PC-3 (cell line): ENCODE results near the gene RASA4. TPM values are rescaled to one million over a fixed set of nuclear protein-coding genes. Genes with fewer than 3 reads are reported as not detected.
"Not testable (repeated sequence)": the region's sequence is repeated elsewhere in the genome, so short reads cannot be mapped to it uniquely, and the experiment has no call there.

Experiments
- ATAC-seq: fragments of 200-7000 bp; cut with Tn5 transposase; 2 replicates; pipeline ENCODE4 v1.9.1; 2020; ENCODE audit warnings: mild to moderate bottlenecking, moderate library complexity
- BruUV-seq: library from RNA; stranded (reverse); fragments of 400-500 nt; replicated peaks from 2 replicates; lab custom pipeline; 2021; lab: Mats Ljungman, UMichigan
- CTCF ChIA-PET: fragments of 300-600 bp; sonication (Branson Sonifier 250); formaldehyde crosslinking; loops from one replicate; lab custom pipeline; 2022; ENCODE audit warnings: antibody characterized with exemption; lab: Charles Lee
- POLR2A ChIA-PET: fragments of 300-600 bp; sonication (Branson Sonifier 250); formaldehyde crosslinking; loops from one replicate; lab custom pipeline; 2022; ENCODE audit warnings: antibody characterized with exemption; ENCODE audit not compliant: unreplicated experiment; lab: Charles Lee
- DNase-seq: peaks from one replicate; pipeline ENCODE4 v3.0.0-alpha.2; 2015
- H2AFZ ChIP-seq: fragments of 300-600 bp; sonication (generic); 2 replicates; pipeline ENCODE4 v1.6.0; 2016; ENCODE audit warnings: antibody characterized with exemption, low read length
- H3F3A ChIP-seq: fragments of 300-600 bp; sonication (generic); one replicate; pipeline ENCODE4 v1.6.0; 2017; ENCODE audit warnings: antibody characterized with exemption, low read length, control low read depth, mild to moderate bottlenecking; ENCODE audit not compliant: unreplicated experiment
- H3K27ac ChIP-seq: fragments of 300-600 bp; sonication (generic); 2 replicates; pipeline ENCODE4 v1.5.1; 2016; ENCODE audit warnings: mild to moderate bottlenecking, low read length
- H3K27me3 ChIP-seq: fragments of 300-600 bp; sonication (generic); 2 replicates; pipeline ENCODE4 v1.6.1; 2016; ENCODE audit warnings: low read length, mixed read lengths
- H3K36me3 ChIP-seq: fragments of 300-600 bp; sonication (generic); 2 replicates; pipeline ENCODE4 v1.6.1; 2016; ENCODE audit warnings: low read depth, mixed run types, low read length, mixed read lengths
- H3K4me1 ChIP-seq: fragments of 300-600 bp; sonication (generic); 2 replicates; pipeline ENCODE4 v1.5.1; 2016; ENCODE audit warnings: low read length; ENCODE audit not compliant: insufficient read depth
- H3K4me2 ChIP-seq: fragments of 300-600 bp; sonication (generic); 2 replicates; pipeline ENCODE4 v1.6.0; 2016; ENCODE audit warnings: low read length
- H3K4me3 ChIP-seq: fragments of 300-600 bp; sonication (generic); 2 replicates; pipeline ENCODE4 v1.5.1; 2016; ENCODE audit warnings: mild to moderate bottlenecking, low read length, mixed read lengths
- H3K79me2 ChIP-seq: fragments of 300-600 bp; sonication (generic); 2 replicates; pipeline ENCODE4 v1.6.1; 2017; ENCODE audit warnings: low read length, mixed read lengths
- H3K9ac ChIP-seq: fragments of 300-600 bp; sonication (generic); 2 replicates; pipeline ENCODE4 v1.6.0; 2016; ENCODE audit warnings: mild to moderate bottlenecking, low read length
- H3K9me2 ChIP-seq: fragments of 300-600 bp; sonication (generic); replicated peaks from 2 replicates; pipeline ENCODE4 v1.6.1; 2016; ENCODE audit warnings: mixed run types, low read length, mixed read lengths
- H3K9me3 ChIP-seq: fragments of 300-600 bp; sonication (generic); 2 replicates; pipeline ENCODE4 v1.6.1; 2016; ENCODE audit warnings: low read length, mixed read lengths
- H4K20me1 ChIP-seq: fragments of 300-600 bp; sonication (generic); 2 replicates; pipeline ENCODE4 v1.6.1; 2016; ENCODE audit warnings: low read length, mixed read lengths
- intact Hi-C: fragments of 100-400 bp; cut with micrococcal nuclease; formaldehyde crosslinking; loops from 2 replicates; pipeline ENCODE4 v1.9.0; 2023
- total RNA-seq: library from RNA; depleted of rRNA; stranded (reverse); fragments of >200 nt; gene quantifications from 2 replicates; pipeline ENCODE4 v1.2.3, GENCODE V29; 2014

The RASA4 gene
- total RNA-seq, 1 experiment from 2014 or later: 6.7 TPM

DNA sequence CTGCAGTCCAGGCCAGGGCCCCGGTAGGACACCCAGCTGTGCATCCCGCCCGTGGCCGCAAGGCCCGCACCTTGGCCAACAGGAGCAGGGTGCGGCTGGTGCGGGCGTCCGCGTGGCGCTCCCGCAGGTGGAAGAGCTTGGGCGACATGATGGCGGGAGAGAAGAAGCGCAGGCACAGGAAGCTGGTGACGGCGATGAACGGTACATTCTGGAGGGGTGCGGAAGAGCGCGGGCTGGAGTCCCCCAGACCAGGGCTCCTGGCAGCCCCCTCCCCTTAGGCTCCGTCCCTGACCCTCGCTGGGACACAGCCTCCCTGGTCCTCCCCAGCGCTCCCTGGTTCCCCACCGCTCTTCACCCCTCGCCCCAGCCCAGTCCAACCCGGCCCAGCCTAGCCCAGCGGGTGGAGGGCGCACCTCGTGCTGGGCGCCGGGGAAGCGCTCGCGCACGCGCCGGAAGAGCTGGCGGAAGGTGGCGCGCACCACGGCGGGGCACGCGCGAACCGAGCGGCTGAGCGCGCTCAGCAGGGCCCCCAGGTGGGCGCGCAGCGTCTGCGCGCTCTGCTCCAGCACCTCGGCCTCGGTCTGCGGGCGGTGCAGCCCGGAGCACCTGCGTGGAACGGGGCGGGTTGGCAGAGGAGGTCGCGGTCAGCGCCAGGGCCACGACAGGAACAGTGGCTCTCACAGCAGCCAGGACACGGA is 22.8 kb downstream of the RASA4 start:
- H3K9me3 ChIP-seq, H3K27ac ChIP-seq, H4K20me1 ChIP-seq, H3K4me3 ChIP-seq, H3K9me2 ChIP-seq, POLR2A ChIA-PET, CTCF ChIA-PET, H3K9ac ChIP-seq, H3K4me2 ChIP-seq, DNase-seq, H2AFZ ChIP-seq, intact Hi-C loops, BruUV-seq, H3K36me3 ChIP-seq, H3F3A ChIP-seq, H3K27me3 ChIP-seq, H3K79me2 ChIP-seq, H3K4me1 ChIP-seq: not testable (repeated sequence)
- ATAC-seq: peak; percentile 6

DNA sequence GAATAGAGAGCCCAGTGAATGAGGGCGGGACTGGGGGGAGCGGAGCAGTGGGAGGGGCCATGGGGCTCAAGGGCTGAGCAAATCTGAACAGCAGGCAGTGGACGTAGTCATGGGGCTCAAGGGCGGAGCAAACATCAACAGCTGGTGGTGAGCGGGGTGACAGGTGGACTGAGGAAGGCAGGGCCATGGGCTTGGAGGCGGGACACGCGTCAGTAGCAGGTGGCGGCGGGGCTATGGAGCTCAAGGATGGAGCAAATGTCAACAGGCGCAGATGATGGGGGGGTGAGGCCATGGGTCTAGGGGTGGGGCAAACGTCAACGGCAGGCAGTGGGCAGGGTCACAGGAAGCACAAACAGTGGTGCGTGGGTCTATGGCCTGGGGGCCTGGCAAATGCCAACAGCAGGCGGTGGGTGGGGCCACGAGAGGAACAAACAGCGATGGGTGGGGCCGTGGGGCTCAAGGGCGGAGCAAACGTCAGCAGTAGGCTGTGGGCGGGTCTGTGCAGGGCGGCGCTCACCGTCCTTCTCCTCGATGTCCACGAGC is 24.0 kb downstream of the RASA4 start:
- BruUV-seq, POLR2A ChIA-PET, H3K9me3 ChIP-seq, H3K9ac ChIP-seq, H3K4me1 ChIP-seq, CTCF ChIA-PET, H4K20me1 ChIP-seq, H3K79me2 ChIP-seq, H3K27ac ChIP-seq, H3F3A ChIP-seq, H2AFZ ChIP-seq, H3K4me2 ChIP-seq, H3K4me3 ChIP-seq, H3K27me3 ChIP-seq, H3K36me3 ChIP-seq, DNase-seq, intact Hi-C loops, H3K9me2 ChIP-seq: not testable (repeated sequence)
- peak; percentile 73 for ATAC-seq

DNA sequence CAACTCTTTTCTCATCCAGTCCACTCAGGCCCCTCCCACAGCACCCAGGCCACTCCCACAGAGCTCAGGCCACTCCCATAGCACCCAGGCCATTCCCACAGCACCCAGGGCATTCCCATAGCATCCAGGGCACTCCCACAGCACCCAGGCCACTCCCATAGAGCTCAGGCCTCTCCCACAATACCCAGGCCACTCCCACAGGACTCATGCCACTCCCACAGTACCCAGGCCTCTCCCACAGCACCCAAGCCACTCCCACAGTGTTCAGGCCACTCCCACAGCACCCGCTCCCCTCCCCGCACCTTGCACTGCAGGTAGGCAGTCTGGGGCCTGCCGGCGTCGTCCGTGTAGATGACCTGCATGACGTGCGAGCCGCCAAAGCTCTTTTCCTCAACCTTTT is 26.7 kb downstream of the RASA4 start:
- POLR2A ChIA-PET, H3F3A ChIP-seq, H3K36me3 ChIP-seq, H3K4me1 ChIP-seq, H3K79me2 ChIP-seq, H3K4me2 ChIP-seq, DNase-seq, CTCF ChIA-PET, H3K9me3 ChIP-seq, H3K9me2 ChIP-seq, H3K27me3 ChIP-seq, intact Hi-C loops, H3K9ac ChIP-seq, H4K20me1 ChIP-seq, BruUV-seq, H2AFZ ChIP-seq, H3K27ac ChIP-seq, H3K4me3 ChIP-seq: not testable (repeated sequence)
- peak; percentile 73 for ATAC-seq

DNA sequence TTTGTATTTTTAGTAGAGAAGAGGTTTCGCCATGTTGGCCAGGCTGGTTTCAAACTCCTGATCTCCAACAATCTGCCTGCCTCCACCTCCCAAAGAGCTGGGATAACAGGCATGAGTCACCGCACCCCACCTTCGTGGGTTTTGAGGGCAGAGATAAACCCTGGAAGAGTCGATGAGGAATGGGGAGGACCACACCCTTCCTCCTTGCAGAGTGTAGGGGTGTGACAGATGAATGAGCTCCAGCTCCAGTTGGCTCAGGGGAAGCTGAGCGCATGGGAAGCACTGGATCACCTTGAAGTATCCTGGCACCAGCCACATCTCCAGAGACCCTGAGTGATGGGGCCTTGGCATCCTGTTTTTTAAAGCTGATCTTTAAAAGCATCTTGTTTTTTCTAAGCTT is 33.1 kb downstream of the RASA4 start:
- H3K36me3 ChIP-seq, H3K4me1 ChIP-seq, H3K9ac ChIP-seq, H3K9me3 ChIP-seq, H3K27me3 ChIP-seq, BruUV-seq, H2AFZ ChIP-seq, H3K4me2 ChIP-seq, H3K4me3 ChIP-seq, CTCF ChIA-PET, DNase-seq, H3K27ac ChIP-seq, intact Hi-C loops, H3K79me2 ChIP-seq, H3F3A ChIP-seq, H4K20me1 ChIP-seq, H3K9me2 ChIP-seq, POLR2A ChIA-PET: not testable (repeated sequence)
- ATAC-seq: peak; percentile 71

DNA sequence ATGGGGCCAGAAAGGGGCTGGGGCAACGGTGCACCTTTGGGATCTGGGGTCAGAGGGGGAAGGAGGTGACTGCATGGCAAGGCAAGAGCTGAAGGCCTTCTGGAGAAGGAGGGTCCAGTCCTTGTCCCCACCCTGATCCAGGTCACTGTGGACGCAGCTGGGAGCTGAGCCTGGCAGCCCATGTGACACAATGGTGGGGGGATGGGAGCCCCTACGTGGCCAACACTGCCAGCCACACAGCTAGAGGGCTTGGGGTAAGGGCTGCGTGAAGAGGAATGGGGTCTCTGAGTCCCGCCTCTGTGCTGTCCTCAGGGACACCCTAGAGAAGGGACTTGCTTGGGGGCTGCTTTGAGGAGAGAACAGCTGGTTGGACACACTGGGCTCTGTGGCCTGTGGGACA is 34.8 kb downstream of the RASA4 start:
- H4K20me1 ChIP-seq, H3K36me3 ChIP-seq, H2AFZ ChIP-seq, H3K9me3 ChIP-seq, H3K4me3 ChIP-seq, H3K9ac ChIP-seq, CTCF ChIA-PET, H3K27me3 ChIP-seq, H3K79me2 ChIP-seq, H3F3A ChIP-seq, POLR2A ChIA-PET, H3K27ac ChIP-seq, H3K4me1 ChIP-seq, intact Hi-C loops, ATAC-seq, H3K9me2 ChIP-seq, DNase-seq, H3K4me2 ChIP-seq, BruUV-seq: not testable (repeated sequence)

DNA sequence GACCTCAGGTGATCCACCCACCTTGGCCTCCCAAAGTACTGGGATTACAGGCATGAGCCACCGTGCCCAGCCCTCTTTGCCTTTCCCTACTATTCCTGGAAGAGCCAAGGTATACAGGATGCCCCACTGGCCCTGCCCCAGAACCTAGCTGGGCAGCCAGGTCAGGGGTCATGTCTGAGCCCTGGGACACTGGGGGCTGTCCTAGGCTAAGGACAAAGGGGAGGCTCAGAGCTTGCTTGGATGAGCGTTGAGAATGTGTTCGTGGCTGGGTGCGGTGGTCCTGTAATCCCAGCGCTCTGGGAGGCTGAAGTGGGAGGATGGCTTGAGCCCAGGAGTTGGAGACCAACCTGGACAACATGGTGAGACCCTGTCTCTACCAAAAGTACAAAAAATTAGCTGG is 38.1 kb downstream of the RASA4 start:
- H3K79me2 ChIP-seq, H3K4me3 ChIP-seq, H3K9me3 ChIP-seq, ATAC-seq, DNase-seq, H3K9me2 ChIP-seq, H3K4me2 ChIP-seq, intact Hi-C loops, H3K27me3 ChIP-seq, H3K4me1 ChIP-seq, H3K9ac ChIP-seq, H2AFZ ChIP-seq, H3K27ac ChIP-seq, BruUV-seq, H4K20me1 ChIP-seq, H3K36me3 ChIP-seq, H3F3A ChIP-seq, POLR2A ChIA-PET, CTCF ChIA-PET: not testable (repeated sequence)
